ENCODE results near the gene VSTM5. TPM values are rescaled to one million over a fixed set of nuclear protein-coding genes. Genes with fewer than 3 reads are reported as not detected.
"Not testable (repeated sequence)": the region's sequence is repeated elsewhere in the genome, so short reads cannot be mapped to it uniquely, and the experiment has no call there.

Gene VSTM5
- total RNA-seq, 2 donors from 2014 or later: not detected

GRCh38 chr11:93807980-93808379 lies 42.4 kb downstream of the VSTM5 start:
- Mint-ChIP-seq H3K27me3 (no peaks in the 10 kb centered on the region), H3K4me3 (no peak overlapping the region), H3K27ac (no peak overlapping the region), H3K4me1 (peaks cover 6% of the 10 kb centered on the region), H3K36me3 (ENCODE audit: low read depth) (peaks cover 9% of the 10 kb centered on the region)
- ATAC-seq: no peak
- no peak for DNase-seq
- no peaks in the 10 kb centered on the region for H3K9me3 ChIP-seq (ENCODE audit: control insufficient read depth, low read length, poor library complexity, severe bottlenecking)

- H3K9me3 ChIP-seq (ENCODE audit: control insufficient read depth, low read length, poor library complexity, severe bottlenecking): no peaks in the 10 kb centered on the region
- H3K27ac Mint-ChIP-seq: no peak overlapping the region
- H3K36me3 Mint-ChIP-seq (ENCODE audit: low read depth): peaks cover 9% of the 10 kb centered on the region
- H3K27me3 Mint-ChIP-seq: no peaks in the 10 kb centered on the region
- peaks cover 9% of the 10 kb centered on the region for H3K4me1 Mint-ChIP-seq
- no peak for DNase-seq
- no peak for ATAC-seq
- no peak overlapping the region for H3K4me3 Mint-ChIP-seq
Measured at GRCh38 chr11:93804879-93805278, 45.5 kb downstream of the VSTM5 start.

GRCh38 chr11:93801366-93801765 lies 49.1 kb downstream of the VSTM5 start:
- peaks cover 9% of the 10 kb centered on the region for H3K36me3 Mint-ChIP-seq (ENCODE audit: low read depth)
- H3K4me3 Mint-ChIP-seq: no peak overlapping the region
- H3K27me3 Mint-ChIP-seq: no peaks in the 10 kb centered on the region
- DNase-seq (no peak), ATAC-seq (no peak)
- H3K4me1 Mint-ChIP-seq: peaks cover 11% of the 10 kb centered on the region
- H3K27ac Mint-ChIP-seq: no peak overlapping the region
- no peaks in the 10 kb centered on the region for H3K9me3 ChIP-seq (ENCODE audit: control insufficient read depth, low read length, poor library complexity, severe bottlenecking)

- Mint-ChIP-seq H3K36me3 (ENCODE audit: low read depth) (no peaks in the 10 kb centered on the region), H3K4me1 (peaks cover 10% of the 10 kb centered on the region), H3K27me3 (no peaks in the 10 kb centered on the region), H3K27ac (no peak overlapping the region), H3K4me3 (no peak overlapping the region)
- ATAC-seq (no peak), DNase-seq (no peak)
- no peaks in the 10 kb centered on the region for H3K9me3 ChIP-seq (ENCODE audit: control insufficient read depth, low read length, poor library complexity, severe bottlenecking)
Measured at GRCh38 chr11:93796441-93797231, 53.8 kb downstream of the VSTM5 start.

- Mint-ChIP-seq H3K36me3 (ENCODE audit: low read depth) (no peaks in the 10 kb centered on the region), H3K4me3 (no peak overlapping the region), H3K27ac (peak overlapping the region; percentile 16), H3K4me1 (peaks cover 17% of the 10 kb centered on the region), H3K27me3 (no peaks in the 10 kb centered on the region)
- ATAC-seq (no peak), DNase-seq (no peak)
- no peaks in the 10 kb centered on the region for H3K9me3 ChIP-seq (ENCODE audit: control insufficient read depth, low read length, poor library complexity, severe bottlenecking)
Measured at GRCh38 chr11:93791493-93791892, 58.9 kb downstream of the VSTM5 start.

- Mint-ChIP-seq H3K4me3 (peak overlapping the region; percentile 98), H3K36me3 (ENCODE audit: low read depth) (no peaks in the 10 kb centered on the region), H3K27me3 (no peaks in the 10 kb centered on the region), H3K4me1 (peaks cover 31% of the 10 kb centered on the region), H3K27ac (peak overlapping the region; percentile 96)
- DNase-seq (no peak), ATAC-seq (no peak)
- H3K9me3 ChIP-seq (ENCODE audit: control insufficient read depth, low read length, poor library complexity, severe bottlenecking): no peaks in the 10 kb centered on the region
Measured at GRCh38 chr11:93784935-93785360, 65.5 kb downstream of the VSTM5 start.

GRCh38 chr11:93784145-93784934 lies 66.1 kb downstream of the VSTM5 start, which contains the start of gene MED17:
TSS of gene MED17 (plus strand) at chr11:93784282. CDS start at chr11:93784514, 232 bp downstream.
- peak; percentile 70 to 78 (median 74) for DNase-seq
- H3K4me3 Mint-ChIP-seq: peak within 1 kb of the TSS; percentile 98
- ATAC-seq: peak; percentile 96
- H3K27ac Mint-ChIP-seq: peak within 1 kb of the TSS; percentile 96
- no peaks in the 10 kb centered on the region for H3K9me3 ChIP-seq (ENCODE audit: control insufficient read depth, low read length, poor library complexity, severe bottlenecking)
- no peaks in the 10 kb centered on the region for H3K27me3 Mint-ChIP-seq
- no peaks in the 10 kb centered on the region for H3K36me3 Mint-ChIP-seq (ENCODE audit: low read depth)
- peaks cover 31% of the 10 kb centered on the region for H3K4me1 Mint-ChIP-seq

GRCh38 chr11:93783765-93784144 lies 66.7 kb downstream of the VSTM5 start:
- H3K27ac Mint-ChIP-seq: peak overlapping the region; percentile 96
- ATAC-seq: peak; percentile 24
- peaks cover 31% of the 10 kb centered on the region for H3K4me1 Mint-ChIP-seq
- no peaks in the 10 kb centered on the region for H3K27me3 Mint-ChIP-seq
- DNase-seq: no peak
- H3K36me3 Mint-ChIP-seq (ENCODE audit: low read depth): no peaks in the 10 kb centered on the region
- H3K9me3 ChIP-seq (ENCODE audit: control insufficient read depth, low read length, poor library complexity, severe bottlenecking): no peaks in the 10 kb centered on the region
- peak overlapping the region; percentile 98 for H3K4me3 Mint-ChIP-seq

- ATAC-seq (peak; percentile 2), DNase-seq (no peak)
- H3K36me3 Mint-ChIP-seq (ENCODE audit: low read depth): no peaks in the 10 kb centered on the region
- peaks cover 31% of the 10 kb centered on the region for H3K4me1 Mint-ChIP-seq
- H3K9me3 ChIP-seq (ENCODE audit: control insufficient read depth, low read length, poor library complexity, severe bottlenecking): no peaks in the 10 kb centered on the region
- H3K27ac Mint-ChIP-seq: peak overlapping the region; percentile 96
- peak overlapping the region; percentile 98 for H3K4me3 Mint-ChIP-seq
- no peaks in the 10 kb centered on the region for H3K27me3 Mint-ChIP-seq
Measured at GRCh38 chr11:93783362-93783761, 67.1 kb downstream of the VSTM5 start.

- ATAC-seq: no peak
- no peaks in the 10 kb centered on the region for H3K9me3 ChIP-seq (ENCODE audit: control insufficient read depth, low read length, poor library complexity, severe bottlenecking)
- Mint-ChIP-seq H3K27me3 (no peaks in the 10 kb centered on the region), H3K4me1 (no peaks in the 10 kb centered on the region), H3K36me3 (ENCODE audit: low read depth) (no peaks in the 10 kb centered on the region), H3K27ac (no peak overlapping the region), H3K4me3 (no peak overlapping the region)
- DNase-seq: no peak
Measured at GRCh38 chr11:93775289-93775688, 75.1 kb downstream of the VSTM5 start.

GRCh38 chr11:93774560-93774959 lies 75.9 kb downstream of the VSTM5 start:
- H3K4me3 Mint-ChIP-seq; H3K27me3 Mint-ChIP-seq; H3K36me3 Mint-ChIP-seq (ENCODE audit: low read depth); H3K27ac Mint-ChIP-seq; ATAC-seq; DNase-seq; H3K4me1 Mint-ChIP-seq; H3K9me3 ChIP-seq (ENCODE audit: control insufficient read depth, low read length, poor library complexity, severe bottlenecking): not testable (repeated sequence)

- H3K27ac Mint-ChIP-seq: no peak overlapping the region
- no peaks in the 10 kb centered on the region for H3K36me3 Mint-ChIP-seq (ENCODE audit: low read depth)
- no peak for ATAC-seq
- H3K27me3 Mint-ChIP-seq: no peaks in the 10 kb centered on the region
- H3K4me3 Mint-ChIP-seq: no peak overlapping the region
- H3K9me3 ChIP-seq (ENCODE audit: control insufficient read depth, low read length, poor library complexity, severe bottlenecking): no peaks in the 10 kb centered on the region
- no peaks in the 10 kb centered on the region for H3K4me1 Mint-ChIP-seq
- no peak for DNase-seq
Measured at GRCh38 chr11:93773601-93774200, 76.7 kb downstream of the VSTM5 start.

- Mint-ChIP-seq H3K27ac (no peak overlapping the region), H3K4me1 (no peaks in the 10 kb centered on the region), H3K36me3 (ENCODE audit: low read depth) (no peaks in the 10 kb centered on the region), H3K27me3 (no peaks in the 10 kb centered on the region), H3K4me3 (no peak overlapping the region)
- ATAC-seq: no peak
- no peak for DNase-seq
- H3K9me3 ChIP-seq (ENCODE audit: control insufficient read depth, low read length, poor library complexity, severe bottlenecking): no peaks in the 10 kb centered on the region
Measured at GRCh38 chr11:93773045-93773477, 77.4 kb downstream of the VSTM5 start.

All from T-helper 17 cell (primary cell).